Activated CD4-positive, alpha-beta T cell treated with anti-CD3 and anti-CD28 coated beads, Interleukin-10, Interleukin-2, amounts not matched to agents 100 ng/mL and 50 ng/mL, durations not matched to agents 16 hours and 8 hours (primary cell): ENCODE measurements around the gene RBPMS2.
A peak's percentile ranks its signal among the peaks of the same experiment; 100 is the strongest.

ENCODE experiments used
- DNase-seq: peaks from one replicate; pipeline ENCODE4 v3.0.0-alpha.2; 2020

The RBPMS2 gene

DNA sequence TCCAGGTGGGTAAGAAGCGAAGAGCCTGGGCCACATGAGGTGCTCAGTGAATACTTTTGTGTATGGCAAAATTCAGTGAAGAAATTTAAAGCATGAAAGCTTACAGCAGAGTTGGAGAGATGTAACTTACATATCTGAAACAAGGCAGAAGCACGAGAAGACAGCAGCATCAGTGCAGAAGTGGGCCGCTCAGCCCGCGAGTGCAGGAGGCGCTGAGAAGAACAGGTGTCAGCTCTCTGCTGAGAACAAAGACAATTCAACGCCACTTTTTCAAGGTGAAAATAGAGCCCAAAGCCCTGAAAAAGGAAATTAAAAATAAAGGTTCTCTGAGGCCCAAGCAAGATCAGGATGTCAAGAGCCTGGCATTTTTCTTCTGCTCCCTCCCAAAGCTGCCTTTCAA lies 58.3 kb downstream of the RBPMS2 start:
- no peak for DNase-seq

DNA sequence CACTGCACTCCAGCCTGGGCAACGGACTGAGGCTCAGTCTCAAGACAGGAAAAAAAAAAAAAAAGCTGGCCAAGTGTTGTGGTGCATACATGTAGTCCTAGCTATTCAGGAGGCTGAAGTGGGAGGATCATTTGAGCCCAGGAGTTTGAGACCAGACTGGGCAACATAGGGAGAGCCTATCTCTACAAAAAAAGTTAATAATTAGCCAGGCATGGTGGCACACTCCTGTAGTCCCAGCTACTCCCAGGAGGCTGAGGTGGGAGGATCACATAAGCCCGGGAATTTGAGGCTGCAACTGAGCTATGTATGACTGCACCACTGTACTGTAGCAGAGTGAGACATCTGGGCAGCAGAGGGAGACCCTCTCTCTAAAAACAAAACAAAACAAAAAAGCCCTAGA lies 58.9 kb downstream of the RBPMS2 start:
- no peak for DNase-seq

DNA sequence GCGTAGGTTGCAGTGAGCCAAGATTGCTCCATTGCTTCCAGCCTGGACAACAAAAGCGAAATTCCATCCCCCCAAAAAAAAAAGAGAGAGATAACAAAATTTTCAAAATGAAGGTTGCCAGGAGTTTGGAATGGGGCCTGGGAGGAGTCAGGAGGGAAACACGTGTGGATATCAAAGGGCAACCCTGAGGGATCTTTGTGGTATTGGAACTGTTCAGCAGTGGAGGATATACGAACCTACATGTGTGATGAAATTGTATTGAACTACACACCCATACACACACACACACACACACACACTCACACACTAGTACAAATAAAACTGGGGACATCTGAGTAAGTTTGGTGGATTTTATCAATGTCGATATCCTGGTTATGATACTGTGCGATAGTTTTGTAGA lies 61.8 kb downstream of the RBPMS2 start:
- no peak for DNase-seq

DNA sequence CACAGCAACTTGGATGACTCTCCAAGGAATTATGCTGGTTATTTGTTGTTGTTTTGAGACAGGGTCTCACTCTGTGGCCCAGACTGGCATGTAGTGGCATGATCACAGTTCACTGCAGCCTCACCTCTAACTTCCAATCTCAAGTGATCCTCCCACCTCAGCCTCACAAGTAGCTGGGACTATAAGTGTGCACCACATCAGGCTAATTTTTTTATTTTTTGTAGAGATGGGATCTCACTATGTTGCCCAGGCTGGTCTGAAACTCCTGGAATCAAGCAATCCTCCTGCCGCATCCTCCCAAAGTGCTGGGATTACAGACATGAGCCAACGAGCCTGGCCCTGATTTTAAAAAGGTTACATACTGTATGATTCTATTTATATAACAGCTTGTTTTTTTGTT lies 63.0 kb downstream of the RBPMS2 start:
- no peak for DNase-seq

DNA sequence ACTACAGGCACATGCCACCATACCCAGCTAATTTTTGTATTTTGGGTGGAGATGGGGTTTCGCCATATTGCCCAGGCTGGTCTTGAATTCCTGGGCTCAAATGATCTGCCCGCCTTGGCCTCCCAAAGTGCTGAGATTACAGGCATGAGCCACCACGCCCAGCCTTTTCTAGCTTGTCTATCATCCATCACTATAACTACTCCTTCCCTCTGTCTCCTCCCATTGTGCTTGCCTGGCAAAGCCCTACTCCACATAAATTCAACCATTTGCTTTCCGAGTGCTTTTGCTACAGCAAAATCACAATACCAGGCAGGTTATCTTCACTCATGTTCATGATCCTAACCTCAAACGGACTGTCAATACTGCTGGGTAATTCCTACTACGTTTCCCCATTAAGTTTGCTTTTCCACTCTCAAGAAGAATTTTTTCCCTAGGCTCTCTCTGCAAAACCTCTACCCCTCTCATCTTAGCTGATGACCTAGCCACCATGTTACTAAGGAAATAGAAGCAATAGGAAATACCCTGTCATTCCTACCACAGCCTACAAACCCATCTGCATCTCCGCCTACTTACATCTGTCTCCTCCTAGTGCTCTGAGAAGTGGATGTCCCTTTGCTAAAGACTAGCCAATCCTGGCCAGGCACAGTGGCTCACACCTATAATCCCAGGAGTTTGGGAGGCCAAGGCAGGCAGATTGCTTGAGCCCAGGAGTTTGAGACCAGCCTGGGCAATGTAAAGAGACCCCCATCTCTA lies 64.5 kb downstream of the RBPMS2 start:
- no peak for DNase-seq

DNA sequence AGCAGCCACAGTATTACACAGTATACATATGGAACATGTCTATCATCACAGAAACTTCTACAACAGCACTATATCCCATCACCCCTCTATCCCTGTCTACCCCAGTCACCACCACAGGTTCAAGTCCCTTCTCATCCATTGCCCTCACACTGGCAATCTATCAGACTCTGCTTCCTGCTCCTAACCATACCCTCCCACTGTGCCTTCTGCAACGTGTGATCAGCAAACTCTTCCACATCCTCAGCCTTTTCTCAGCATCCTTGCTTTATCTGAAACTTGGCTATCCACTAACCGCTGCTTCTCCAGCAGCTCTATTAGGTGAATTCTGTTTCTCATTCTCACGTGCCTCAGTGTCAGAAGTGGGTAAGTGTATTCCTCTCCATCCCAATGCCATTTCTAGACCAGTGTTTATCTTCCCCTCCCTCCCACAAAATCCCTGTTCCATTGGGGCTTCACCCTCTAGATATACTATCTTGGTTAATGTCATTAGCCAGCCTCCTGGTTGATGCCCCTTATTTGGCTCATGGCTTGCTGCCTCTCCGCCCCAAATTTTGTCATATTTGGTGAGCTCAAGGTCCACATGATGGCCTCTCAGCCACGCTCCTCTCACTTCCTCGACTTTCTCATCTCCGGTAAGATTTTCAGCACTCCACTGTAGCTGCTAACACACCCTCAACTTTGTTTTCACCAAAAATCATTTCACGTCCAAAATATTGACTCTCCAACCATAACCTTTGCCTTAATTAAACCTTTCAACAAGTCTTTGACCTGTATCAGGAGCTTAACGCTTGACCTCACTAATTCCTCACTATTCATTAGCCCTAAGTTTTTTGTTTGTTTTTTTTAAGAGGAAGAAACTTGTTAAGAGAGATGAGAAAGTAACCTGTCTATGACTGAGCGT lies 69.1 kb downstream of the RBPMS2 start:
- no peak for DNase-seq

DNA sequence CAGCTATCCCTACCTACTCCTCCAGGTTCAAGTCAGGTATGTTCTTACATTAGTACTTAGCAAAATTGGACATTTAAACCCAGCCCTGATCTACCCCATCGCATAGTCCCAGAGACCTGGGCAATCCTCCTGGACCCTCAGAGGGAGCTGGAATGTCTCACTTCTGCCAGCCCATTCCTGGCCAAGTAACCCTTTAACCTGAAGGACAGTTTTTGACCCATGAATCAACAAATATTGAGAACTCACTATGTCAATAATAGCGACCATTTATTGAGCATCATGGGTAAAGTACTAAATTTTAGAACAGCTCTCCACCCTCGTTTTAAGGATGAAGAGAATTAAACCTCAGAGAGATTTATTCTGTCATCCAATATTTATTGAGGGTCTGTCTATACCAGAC lies 70.4 kb downstream of the RBPMS2 start:
- no peak for DNase-seq

DNA sequence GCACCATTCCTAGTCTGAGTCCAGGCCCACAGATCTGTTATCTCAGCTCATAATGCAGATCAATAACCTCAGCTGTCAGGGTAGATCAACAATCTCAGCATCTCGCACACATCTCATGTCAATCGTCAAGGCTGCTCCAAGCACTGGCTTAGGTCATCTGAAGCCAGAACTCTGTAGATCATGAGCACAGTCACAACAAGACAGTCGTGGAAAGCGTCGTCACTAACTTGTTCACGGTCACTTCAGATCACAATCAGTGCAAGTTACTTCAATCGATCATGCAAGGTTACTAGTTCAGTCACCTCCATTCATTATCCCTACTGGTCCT lies 71.8 kb downstream of the RBPMS2 start:
- DNase-seq, result no peak

DNA sequence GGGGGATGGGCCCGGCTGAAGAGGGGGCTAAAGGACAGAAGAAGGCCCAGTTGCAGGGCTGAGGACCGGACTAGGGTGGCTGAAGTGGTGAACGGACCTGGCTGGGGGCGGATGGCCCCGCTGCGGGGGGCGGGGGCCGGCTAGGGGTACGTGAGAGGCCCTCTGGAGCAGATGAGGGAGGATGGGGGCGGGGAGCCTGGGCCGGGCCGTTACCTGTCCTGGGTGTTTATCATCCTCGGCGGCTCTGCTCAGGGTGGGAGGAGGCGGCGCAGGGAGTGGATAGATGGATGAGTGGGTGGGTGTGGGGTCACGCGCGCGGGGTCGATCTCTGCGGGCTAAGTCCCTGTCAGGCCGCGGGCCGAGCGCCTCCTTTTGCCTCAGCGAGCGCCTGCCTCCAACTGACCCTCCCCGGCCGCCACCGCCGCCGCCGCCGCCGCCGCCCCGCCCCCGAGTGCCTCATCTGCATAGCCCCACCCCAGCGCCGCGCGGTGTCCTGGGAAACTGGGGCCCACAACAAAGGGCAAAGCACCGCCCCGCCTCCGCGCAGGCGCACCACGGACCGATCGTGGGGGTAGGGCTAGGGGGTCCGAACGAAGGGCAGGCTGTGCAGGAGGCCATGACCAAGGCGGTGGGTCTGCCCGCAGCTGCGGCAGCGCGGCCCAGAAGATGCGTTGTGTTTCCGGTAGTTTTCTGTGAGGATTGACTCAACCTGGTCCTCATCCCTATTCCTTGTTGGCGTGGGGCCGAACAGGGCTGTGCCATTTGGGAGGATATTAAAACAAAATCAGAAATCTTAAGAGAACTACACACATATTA lies 72.4 kb downstream of the RBPMS2 start:
- DNase-seq, result peak; percentile 98

DNA sequence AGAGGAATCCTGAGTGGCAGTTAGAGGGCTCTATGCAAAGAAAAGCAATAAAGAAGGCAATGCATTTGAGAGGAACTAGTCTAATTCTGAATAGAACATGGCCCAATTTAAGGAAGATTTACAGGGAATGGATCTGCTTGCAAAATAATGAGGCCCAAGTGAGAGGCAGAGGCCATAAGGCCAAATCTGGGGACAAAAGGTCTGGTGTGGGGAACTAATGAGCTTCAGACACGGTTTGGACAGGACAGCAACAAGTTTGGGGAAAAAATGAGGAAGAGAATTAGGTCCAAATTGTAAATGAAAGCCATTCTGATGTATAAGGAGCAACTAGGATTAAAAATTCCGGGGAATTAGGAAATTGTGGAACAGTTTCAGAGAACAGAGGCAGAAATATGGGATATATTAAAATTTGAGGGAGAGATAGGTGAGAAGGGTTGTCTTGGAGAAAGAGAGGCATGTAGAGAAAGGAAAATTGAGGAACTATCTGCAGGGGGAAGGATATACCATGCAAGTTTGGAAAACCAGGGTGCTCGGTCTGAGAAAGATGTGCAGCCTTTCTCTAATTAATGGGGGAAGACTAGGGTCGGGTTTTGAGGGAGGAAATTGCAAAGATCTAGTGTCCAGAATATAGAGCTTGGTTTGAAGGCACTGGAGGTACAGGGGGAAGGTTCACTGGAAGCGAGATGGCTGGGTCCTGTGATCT lies 73.8 kb downstream of the RBPMS2 start:
- DNase-seq, result no peak

DNA sequence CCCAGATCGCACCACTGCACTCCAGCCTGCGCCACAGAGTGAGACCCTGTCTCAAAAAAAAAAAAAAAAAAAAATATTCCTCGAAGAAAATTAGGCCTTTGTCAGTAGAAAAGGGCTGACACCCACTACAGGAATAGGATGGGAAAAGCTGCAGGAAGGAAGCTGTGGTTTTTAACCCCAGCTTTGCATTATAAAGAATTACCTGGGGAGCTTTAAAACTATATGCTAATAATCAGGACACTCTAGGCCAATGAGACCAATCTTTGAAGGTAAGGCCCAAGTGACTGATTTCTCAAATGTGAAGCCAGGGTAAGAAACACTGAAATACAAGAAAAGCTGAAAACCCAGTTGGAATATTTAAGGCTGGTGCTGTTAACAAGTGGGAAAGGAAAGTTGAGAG lies 74.3 kb downstream of the RBPMS2 start:
- no peak for DNase-seq

DNA sequence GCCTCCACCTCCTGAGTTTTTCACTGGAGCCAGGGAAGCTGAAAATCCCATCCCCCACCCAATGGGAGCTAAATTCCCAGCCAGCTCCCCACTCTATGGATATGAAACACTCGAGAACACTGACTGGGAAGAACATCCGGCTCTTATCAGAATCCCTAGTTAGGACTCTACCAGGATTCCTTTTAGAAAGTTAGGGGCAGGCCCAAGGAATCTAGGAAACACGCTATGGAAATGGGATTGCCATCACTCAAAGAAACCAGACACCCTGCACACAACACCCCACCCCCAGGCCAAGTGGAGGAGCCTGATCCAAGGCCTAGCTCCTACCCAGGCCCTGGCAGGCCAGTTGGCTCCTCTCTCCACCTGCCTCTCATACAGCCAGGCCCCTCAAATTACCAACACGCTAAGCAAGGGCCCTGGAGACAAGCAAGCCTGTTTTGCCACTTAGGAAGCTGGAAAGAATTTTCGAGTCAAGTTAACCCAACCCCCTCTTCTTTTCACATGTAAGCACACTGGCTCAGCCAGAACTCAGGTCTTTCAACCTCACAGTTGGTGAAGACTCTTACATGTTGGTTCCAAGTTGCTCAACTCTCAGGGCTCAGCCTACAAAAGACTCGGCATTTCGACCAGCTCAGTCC lies 75.5 kb downstream of the RBPMS2 start:
- no peak for DNase-seq

DNA sequence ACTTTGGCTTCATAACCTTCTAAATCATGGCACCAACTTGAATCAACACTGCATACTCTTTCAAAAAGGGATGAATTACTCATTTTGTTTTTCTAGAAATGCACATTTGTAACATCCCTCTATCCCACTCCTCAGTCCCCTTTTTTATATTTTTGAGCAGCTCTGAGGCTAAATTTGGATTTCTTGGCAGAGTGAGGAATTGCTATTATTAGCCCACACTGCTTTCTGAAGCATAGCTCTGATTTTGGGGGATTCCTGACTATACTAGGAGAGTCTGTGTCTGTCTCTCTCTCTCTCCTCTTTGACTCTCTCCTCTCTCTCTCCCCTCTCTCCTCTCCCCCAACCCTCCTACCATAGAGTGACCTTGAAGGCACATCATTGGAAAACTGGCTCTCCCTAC lies 76.6 kb downstream of the RBPMS2 start:
- no peak for DNase-seq

DNA sequence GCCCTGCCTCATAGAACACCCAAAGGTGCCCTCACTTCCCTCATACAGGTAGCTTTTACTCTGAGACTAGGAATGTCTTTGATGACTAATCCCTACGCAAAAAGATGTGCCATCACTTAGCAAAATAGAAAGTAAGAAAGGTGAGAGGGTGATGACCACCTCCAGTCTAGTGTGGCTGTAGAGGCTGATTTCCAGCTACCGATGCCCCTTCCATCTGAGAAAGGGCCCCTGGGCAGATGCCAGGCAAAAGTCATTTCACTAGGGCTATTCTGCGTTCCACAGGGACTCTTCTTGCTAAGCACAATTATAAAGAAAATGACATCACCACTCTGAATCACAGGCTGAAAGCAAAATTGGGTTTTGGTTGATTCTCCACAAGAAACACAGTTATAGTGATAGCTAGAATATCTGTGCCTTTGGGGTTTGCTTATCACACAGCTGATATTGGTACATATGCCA lies 77.4 kb downstream of the RBPMS2 start:
- DNase-seq, result peak; percentile 62

DNA sequence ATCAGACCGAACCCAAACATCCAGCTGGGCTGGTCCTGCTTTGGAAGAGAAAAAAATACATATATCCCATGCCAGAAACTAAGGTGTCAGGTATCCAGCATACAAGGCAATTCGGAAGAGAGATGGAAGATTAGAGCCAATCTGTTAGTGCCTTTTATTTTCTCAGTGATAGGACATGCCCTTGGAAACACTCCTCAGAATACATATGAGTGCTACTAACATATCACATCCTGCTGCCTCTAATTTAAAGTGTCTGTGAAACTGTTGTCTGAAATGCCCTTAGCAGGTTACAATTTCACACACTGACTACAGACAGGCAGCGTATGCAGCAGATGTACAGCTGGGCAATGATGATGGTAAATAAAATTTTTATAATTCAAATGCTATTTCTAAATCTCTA lies 78.9 kb downstream of the RBPMS2 start:
- no peak for DNase-seq

DNA sequence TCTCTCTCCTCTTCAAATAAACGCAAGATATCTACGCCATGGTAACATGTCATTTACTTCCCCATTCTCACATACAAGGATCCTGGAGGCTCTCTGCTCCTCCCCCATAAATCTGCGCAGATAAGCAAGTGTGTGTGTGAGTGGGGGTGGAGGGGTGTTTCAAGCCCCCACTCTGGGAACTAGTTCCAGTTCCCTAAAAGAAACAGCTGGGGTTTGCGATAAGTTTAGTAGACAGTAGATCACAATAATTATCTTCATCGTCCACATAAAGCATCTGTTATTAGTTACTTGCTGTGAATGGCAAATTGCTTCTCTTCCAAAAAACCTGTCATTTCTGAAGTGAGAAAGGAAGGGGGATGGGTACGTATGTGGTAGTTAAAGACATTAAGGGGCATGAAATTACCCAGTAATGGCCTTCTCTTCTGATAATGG lies 79.8 kb downstream of the RBPMS2 start:
- DNase-seq, result no peak

DNA sequence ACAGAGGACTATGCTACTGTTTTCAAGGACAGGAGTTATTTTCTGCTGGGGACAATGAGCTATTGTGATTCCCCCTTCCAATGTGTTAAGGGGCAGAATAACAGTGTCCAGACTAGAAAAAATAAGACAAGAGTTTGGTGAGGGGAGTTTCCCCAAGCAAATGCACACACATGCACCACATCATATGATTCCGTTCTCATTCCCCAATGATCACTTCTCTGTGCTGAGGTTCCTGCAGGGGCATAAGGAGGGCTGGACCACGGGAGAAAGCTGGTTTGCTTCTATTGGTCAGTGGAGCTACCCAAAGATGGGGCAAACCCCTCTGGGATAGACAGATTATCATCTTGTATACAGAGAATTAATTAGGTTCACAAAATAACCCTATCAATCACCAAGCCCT lies 80.6 kb downstream of the RBPMS2 start:
- no peak for DNase-seq

DNA sequence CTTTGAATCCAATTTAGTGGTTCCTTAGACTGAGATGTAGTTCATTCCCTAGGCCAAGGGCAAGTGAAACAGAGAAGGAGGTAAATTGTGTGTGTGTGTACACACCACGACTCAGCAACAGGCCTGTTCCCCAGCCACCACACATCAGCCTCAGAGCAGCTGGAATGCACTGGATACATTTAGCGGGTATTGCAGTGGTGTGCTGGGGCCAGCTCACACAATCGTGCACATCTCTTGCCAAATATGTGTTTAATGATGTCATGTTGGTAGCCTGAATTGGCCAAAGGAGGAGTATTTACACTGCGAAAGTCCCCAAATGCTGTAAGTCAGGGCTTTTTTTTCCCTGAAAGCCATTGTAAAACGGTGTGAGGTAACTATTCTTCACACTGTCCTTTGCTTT lies 82.3 kb downstream of the RBPMS2 start:
- no peak for DNase-seq

DNA sequence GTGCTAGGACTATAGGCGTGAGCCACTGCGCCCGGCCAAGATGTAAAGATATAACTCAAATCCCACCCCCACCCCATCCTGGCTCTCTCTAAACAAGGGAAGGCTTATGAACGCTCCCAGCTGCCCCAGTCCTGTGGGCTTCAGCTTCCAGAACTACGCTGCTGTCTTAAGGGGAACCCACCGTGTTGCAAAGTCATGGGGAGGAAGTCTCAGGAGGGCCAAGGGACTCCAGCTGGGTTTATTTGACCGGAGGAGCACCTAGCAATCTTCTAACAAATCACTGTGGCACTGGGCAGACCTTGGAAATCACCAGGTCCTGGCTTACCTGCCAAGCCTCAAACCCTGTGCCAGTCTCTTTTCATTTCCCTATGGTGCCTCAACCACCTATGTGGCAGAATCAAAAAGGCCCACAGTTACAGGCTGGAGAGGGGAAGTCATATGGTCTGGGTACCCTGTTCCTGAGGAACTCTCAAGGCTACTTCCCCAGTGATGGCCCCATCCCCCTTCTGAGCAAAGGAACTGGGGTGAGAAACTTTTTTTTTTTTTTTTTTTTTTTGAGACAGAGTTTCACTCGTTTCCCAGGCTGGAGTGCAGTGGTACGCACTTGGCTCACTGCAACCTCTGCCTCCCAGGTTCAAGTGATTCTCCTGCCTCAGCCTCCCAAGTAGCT lies 83.4 kb downstream of the RBPMS2 start:
- no peak for DNase-seq

DNA sequence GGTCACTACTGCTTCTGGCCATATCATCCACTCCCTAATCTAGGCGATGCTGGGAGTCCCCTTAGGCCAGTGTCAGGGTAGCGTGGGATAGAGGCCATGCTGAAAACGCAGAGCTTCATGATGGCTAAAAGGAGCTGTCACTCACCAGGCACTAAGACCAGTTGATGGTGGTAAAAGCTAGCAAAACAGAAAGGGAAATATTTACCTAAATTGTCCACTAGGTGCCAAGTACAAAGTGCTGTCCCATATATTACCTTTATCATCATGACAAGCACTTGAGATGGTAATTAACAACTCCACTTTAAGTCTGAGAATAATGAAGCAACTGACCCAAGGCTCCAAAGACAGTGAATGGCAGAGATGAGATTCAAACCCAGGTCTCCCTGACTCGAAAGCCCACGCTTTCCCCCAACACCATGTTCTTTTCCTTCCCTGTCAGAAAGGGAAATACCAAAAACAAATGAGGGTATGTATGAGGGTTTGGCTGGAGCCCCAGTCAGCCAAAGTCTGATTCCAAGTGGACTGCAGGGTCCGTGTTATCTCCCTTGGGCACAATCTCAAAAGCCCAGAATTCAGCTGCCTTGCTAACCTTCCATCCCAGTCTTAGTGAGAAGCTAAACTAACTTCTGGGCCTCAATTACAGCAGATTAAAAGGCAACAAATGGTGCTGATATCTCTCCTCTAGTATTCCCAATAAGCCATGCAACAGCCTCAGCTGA lies 84.7 kb downstream of the RBPMS2 start:
- DNase-seq, result no peak

DNA sequence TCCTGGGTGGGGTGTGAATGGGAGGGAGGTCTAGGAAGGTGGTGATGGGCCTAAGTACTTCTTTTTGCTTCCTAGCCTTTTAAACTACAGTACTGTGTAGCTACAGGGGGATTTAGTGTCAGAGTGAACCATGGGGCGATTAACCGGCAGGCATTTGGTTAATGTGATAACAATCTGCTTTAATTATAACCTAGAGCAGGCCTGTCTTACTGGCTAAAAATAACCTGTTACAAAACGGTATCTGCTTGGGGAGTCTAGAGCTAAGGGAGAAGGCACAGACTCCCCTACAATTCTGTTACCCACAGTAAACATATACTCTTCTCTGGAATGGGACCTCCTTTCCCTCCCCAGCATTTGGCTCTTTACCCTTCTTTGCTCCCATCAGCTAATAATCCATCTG lies 85.4 kb downstream of the RBPMS2 start:
- no peak for DNase-seq
